Measurements from ENCODE around the gene ERVK3-1.
A peak's percentile ranks its signal among the peaks of the same experiment; 100 is the strongest.

DNA sequence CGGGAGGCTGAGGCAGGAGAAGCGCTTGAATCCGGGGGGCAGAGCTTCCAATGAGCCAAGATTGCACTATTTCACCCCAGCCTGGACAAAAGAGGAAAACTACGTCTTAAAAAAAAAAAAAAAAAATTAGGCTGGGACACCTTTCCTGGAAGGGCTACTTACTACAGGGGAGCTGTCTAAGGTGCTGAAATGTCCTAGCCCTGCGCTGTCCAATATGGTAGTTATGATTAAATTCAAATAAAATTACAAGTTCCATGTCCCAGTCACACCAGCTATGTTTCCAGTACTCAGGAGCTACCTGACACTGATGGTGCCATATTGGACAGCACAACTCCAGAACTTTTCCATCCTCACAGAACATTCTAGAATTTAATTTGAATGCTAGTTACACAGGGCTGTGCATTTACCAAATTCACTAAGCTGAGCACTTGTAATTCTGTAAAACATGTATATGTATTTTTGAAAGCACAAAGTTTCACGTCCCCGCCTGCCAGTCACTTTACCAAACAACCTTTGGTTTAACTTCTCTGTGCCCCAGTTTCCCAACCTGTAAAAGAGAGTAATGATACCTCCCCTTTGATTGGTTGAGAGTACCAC is 12.4 kb downstream of the ERVK3-1 start:
- TF ChIP-seq, protein P1, sequence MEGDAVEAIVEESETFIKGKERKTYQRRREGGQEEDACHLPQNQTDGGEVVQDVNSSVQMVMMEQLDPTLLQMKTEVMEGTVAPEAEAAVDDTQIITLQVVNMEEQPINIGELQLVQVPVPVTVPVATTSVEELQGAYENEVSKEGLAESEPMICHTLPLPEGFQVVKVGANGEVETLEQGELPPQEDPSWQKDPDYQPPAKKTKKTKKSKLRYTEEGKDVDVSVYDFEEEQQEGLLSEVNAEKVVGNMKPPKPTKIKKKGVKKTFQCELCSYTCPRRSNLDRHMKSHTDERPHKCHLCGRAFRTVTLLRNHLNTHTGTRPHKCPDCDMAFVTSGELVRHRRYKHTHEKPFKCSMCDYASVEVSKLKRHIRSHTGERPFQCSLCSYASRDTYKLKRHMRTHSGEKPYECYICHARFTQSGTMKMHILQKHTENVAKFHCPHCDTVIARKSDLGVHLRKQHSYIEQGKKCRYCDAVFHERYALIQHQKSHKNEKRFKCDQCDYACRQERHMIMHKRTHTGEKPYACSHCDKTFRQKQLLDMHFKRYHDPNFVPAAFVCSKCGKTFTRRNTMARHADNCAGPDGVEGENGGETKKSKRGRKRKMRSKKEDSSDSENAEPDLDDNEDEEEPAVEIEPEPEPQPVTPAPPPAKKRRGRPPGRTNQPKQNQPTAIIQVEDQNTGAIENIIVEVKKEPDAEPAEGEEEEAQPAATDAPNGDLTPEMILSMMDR (IDR thresholded peaks at IDR 0.05): no peak
- TF ChIP-seq, protein P2, sequence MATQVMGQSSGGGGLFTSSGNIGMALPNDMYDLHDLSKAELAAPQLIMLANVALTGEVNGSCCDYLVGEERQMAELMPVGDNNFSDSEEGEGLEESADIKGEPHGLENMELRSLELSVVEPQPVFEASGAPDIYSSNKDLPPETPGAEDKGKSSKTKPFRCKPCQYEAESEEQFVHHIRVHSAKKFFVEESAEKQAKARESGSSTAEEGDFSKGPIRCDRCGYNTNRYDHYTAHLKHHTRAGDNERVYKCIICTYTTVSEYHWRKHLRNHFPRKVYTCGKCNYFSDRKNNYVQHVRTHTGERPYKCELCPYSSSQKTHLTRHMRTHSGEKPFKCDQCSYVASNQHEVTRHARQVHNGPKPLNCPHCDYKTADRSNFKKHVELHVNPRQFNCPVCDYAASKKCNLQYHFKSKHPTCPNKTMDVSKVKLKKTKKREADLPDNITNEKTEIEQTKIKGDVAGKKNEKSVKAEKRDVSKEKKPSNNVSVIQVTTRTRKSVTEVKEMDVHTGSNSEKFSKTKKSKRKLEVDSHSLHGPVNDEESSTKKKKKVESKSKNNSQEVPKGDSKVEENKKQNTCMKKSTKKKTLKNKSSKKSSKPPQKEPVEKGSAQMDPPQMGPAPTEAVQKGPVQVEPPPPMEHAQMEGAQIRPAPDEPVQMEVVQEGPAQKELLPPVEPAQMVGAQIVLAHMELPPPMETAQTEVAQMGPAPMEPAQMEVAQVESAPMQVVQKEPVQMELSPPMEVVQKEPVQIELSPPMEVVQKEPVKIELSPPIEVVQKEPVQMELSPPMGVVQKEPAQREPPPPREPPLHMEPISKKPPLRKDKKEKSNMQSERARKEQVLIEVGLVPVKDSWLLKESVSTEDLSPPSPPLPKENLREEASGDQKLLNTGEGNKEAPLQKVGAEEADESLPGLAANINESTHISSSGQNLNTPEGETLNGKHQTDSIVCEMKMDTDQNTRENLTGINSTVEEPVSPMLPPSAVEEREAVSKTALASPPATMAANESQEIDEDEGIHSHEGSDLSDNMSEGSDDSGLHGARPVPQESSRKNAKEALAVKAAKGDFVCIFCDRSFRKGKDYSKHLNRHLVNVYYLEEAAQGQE (IDR thresholded peaks at IDR 0.05; ENCODE audit: insufficient read depth in 1 of 2, low read depth in 2 of 2, low read length in 1 of 2): peak; percentile 95 to 99
- TF ChIP-seq POLR2AphosphoS5 (IDR thresholded peaks at IDR 0.05; ENCODE audit: low read depth, low read length): no peak
